HCT116 (cell line): ENCODE results near the gene HHLA2. TPM values are rescaled to one million over a fixed set of nuclear protein-coding genes. Genes with fewer than 3 reads are reported as not detected.

ENCODE experiments used
- ATAC-seq: fragments of 200-7000 bp; cut with Tn5 transposase; 2 replicates; pipeline ENCODE4 v1.9.1; 2020; ENCODE audit warnings: mild to moderate bottlenecking, moderate library complexity
- BruUV-seq: library from RNA; stranded (reverse); fragments of 400-500 nt; replicated peaks from 2 replicates; lab custom pipeline; 2021; lab: Mats Ljungman, UMichigan
- CTCF ChIA-PET: fragments of 300-600 bp; sonication (Branson Sonifier 250); formaldehyde crosslinking; loops from one replicate; lab custom pipeline; 2021; ENCODE audit warnings: antibody characterized with exemption; lab: Charles Lee
- POLR2A ChIA-PET: fragments of 300-600, 350-600 bp; sonication (Branson Sonifier 250); formaldehyde crosslinking; loops from one replicate; lab custom pipeline; 2021; ENCODE audit warnings: antibody characterized with exemption; lab: Charles Lee
- RAD21 ChIA-PET, 2 experiments: fragments of 300-600 bp; sonication (Branson Sonifier 250); formaldehyde crosslinking; loops; one replicate each; lab custom pipeline; 2023; ENCODE audit warnings: low total read pairs in 2 of 2; ENCODE audit not compliant: uncharacterized antibody in 2 of 2, unreplicated experiment in 2 of 2, low non-redundant PET in 1 of 2; lab: Charles Lee
- DNase-seq: peaks from one replicate; pipeline ENCODE4 v3.0.0-alpha.2; 2010; ENCODE audit warnings: low read depth, low spot score
- H2AFZ ChIP-seq: fragments of 200-600 bp; shearing (Covaris generic), sonication (generic); 2 replicates; pipeline ENCODE4 v1.6.1; 2017; ENCODE audit warnings: low read depth, mixed run types, mixed read lengths, antibody characterized with exemption, low read length; ENCODE audit not compliant: poor library complexity, severe bottlenecking
- H3K27ac ChIP-seq: 2 replicates; pipeline ENCODE4 v1.5.1; 2012; ENCODE audit warnings: low read depth, low read length
- H3K27me3 ChIP-seq: fragments of 200-600 bp; sonication (generic); 2 replicates; pipeline ENCODE4 v1.6.1; 2016; ENCODE audit warnings: mixed run types, low read length, mixed read lengths; ENCODE audit not compliant: insufficient read depth
- H3K36me3 ChIP-seq, 2 experiments: fragments of 200-500 bp in 1 of 2; fragments of 200-600 bp in 1 of 2; sonication (Bioruptor generic) in 1 of 2; sonication (generic) in 1 of 2; 2 replicates each; pipeline versions ENCODE4 v1.5.1 to v1.6.1; 2014 to 2016; ENCODE audit warnings: low read length in 2 of 2, inconsistent platforms in 1 of 2, mixed read lengths in 1 of 2, mixed run types in 1 of 2; ENCODE audit not compliant: insufficient read depth in 2 of 2, control insufficient read depth in 1 of 2
- H3K4me1 ChIP-seq, 2 experiments: fragments of 200-600 bp in 1 of 2; sonication (generic) in 1 of 2; 2 replicates each; pipeline versions ENCODE4 v1.5.1 to v1.6.1; 2012 to 2017; ENCODE audit warnings: low read length in 2 of 2, inconsistent platforms in 1 of 2, mild to moderate bottlenecking in 1 of 2, mixed read lengths in 1 of 2, mixed run types in 1 of 2, moderate library complexity in 1 of 2; ENCODE audit not compliant: insufficient read depth in 2 of 2, control insufficient read depth in 1 of 2
- H3K4me2 ChIP-seq: fragments of 200-600 bp; sonication (generic); 2 replicates; pipeline ENCODE4 v1.6.1; 2017; ENCODE audit warnings: mixed run types, low read length, mixed read lengths
- H3K4me3 ChIP-seq, 2 experiments: fragments of 200-600 bp in 1 of 2; sonication (generic) in 1 of 2; replicated peaks in 1 of 2; 2 replicates each; pipeline ENCODE4 v1.5.1; 2011 to 2016; ENCODE audit warnings: low read length in 2 of 2, control low read depth in 1 of 2, low read depth in 1 of 2, mild to moderate bottlenecking in 1 of 2, mixed read lengths in 1 of 2, mixed run types in 1 of 2
- H3K79me2 ChIP-seq: fragments of 200-600 bp; sonication (generic); 2 replicates; pipeline ENCODE4 v1.6.1; 2017; ENCODE audit warnings: mild to moderate bottlenecking, mixed run types, low read length, moderate library complexity, mixed read lengths; ENCODE audit not compliant: insufficient read depth
- H3K9ac ChIP-seq: fragments of 200-600 bp; sonication (generic); 2 replicates; pipeline ENCODE4 v1.6.1; 2016; ENCODE audit warnings: low read length, mixed read lengths
- H3K9me2 ChIP-seq: fragments of 200-600 bp; sonication (generic), shearing (Covaris generic); 2 replicates; pipeline ENCODE4 v1.6.1; 2017; ENCODE audit warnings: mixed run types, mild to moderate bottlenecking, moderate library complexity; ENCODE audit not compliant: insufficient read depth
- H3K9me3 ChIP-seq, 2 experiments: fragments of 200-500 bp in 1 of 2; fragments of 200-600 bp in 1 of 2; sonication (Bioruptor generic) in 1 of 2; sonication (generic) in 1 of 2; 2 replicates each; pipeline ENCODE4 v1.6.1; 2014 to 2017; ENCODE audit warnings: low read length in 2 of 2, mixed read lengths in 2 of 2, inconsistent platforms in 1 of 2, low read depth in 1 of 2, mild to moderate bottlenecking in 1 of 2, mixed run types in 1 of 2, moderate library complexity in 1 of 2; ENCODE audit not compliant: control insufficient read depth in 1 of 2, insufficient read depth in 1 of 2
- H4K20me1 ChIP-seq: fragments of 200-600 bp; sonication (generic), shearing (Covaris generic); 2 replicates; pipeline ENCODE4 v1.6.1; 2017; ENCODE audit warnings: mixed run types, mild to moderate bottlenecking, moderate library complexity; ENCODE audit not compliant: insufficient read depth
- CBX3 ChIP-seq: IDR thresholded peaks from 2 replicates; pipeline ENCODE4 v1.6.1; 2012; ENCODE audit warnings: low read depth
- CEBPB ChIP-seq: IDR thresholded peaks from 2 replicates; pipeline ENCODE4 v1.6.1; 2012; ENCODE audit warnings: low read depth
- CTCF ChIP-seq, 3 experiments: fragments of 200-600 bp in 1 of 3; sonication (generic) in 1 of 3; IDR thresholded peaks in 2 of 3; conservative IDR thresholded peaks in 1 of 3; 2 replicates each; pipeline ENCODE4 v1.5.1; 2012 to 2017; ENCODE audit warnings: low read depth in 2 of 3, low read length in 2 of 3, antibody characterized with exemption in 1 of 3, borderline replicate concordance in 1 of 3, control low read depth in 1 of 3, mild to moderate bottlenecking in 1 of 3, mixed read lengths in 1 of 3, mixed run types in 1 of 3, moderate library complexity in 1 of 3; ENCODE audit not compliant: insufficient read depth in 1 of 3
- EGR1 ChIP-seq: IDR thresholded peaks from 2 replicates; pipeline ENCODE4 v1.6.1; 2012; ENCODE audit warnings: low read depth
- ELF1 ChIP-seq: IDR thresholded peaks from 2 replicates; pipeline ENCODE4 v1.6.1; 2012; ENCODE audit warnings: low read depth, borderline replicate concordance
- EZH2phosphoT487 ChIP-seq: fragments of 200-600 bp; IDR thresholded peaks from 2 replicates; pipeline ENCODE4 v1.6.1; 2018; ENCODE audit warnings: antibody characterized with exemption, borderline replicate concordance
- FOSL1 ChIP-seq: IDR thresholded peaks from 2 replicates; pipeline ENCODE4 v1.6.1; 2012; ENCODE audit warnings: low read depth
- JUND ChIP-seq: IDR thresholded peaks from 2 replicates; pipeline ENCODE4 v1.6.1; 2012
- POLR2A ChIP-seq: IDR thresholded peaks from 2 replicates; pipeline ENCODE4 v1.7.0; 2011; ENCODE audit warnings: borderline replicate concordance; ENCODE audit not compliant: insufficient read depth, insufficient read length; ENCODE audit errors: extremely low read depth
- POLR2AphosphoS5 ChIP-seq: IDR thresholded peaks from 2 replicates; pipeline ENCODE4 v1.6.1; 2011; ENCODE audit warnings: mild to moderate bottlenecking, low read depth, low read length, moderate library complexity
- RAD21 ChIP-seq: IDR thresholded peaks from 2 replicates; pipeline ENCODE4 v1.6.1; 2012; ENCODE audit warnings: low read depth, mild to moderate bottlenecking
- SP1 ChIP-seq: IDR thresholded peaks from 2 replicates; pipeline ENCODE4 v1.6.1; 2012; ENCODE audit warnings: low read depth
- TCF7L2 ChIP-seq: IDR thresholded peaks from 2 replicates; pipeline ENCODE4 v1.7.0; 2011; ENCODE audit warnings: borderline replicate concordance, inconsistent platforms; ENCODE audit not compliant: insufficient read depth, insufficient read length; ENCODE audit errors: extremely low read depth
- YY1 ChIP-seq: IDR thresholded peaks from 2 replicates; pipeline ENCODE4 v1.6.1; 2011; ENCODE audit warnings: low read length, low read depth, moderate library complexity, mild to moderate bottlenecking; ENCODE audit not compliant: insufficient replicate concordance; ENCODE audit errors: extremely low read depth
- ZBTB33 ChIP-seq: IDR thresholded peaks from 2 replicates; pipeline ENCODE4 v1.6.1; 2011; ENCODE audit warnings: mild to moderate bottlenecking, low read length, moderate library complexity; ENCODE audit not compliant: insufficient replicate concordance; ENCODE audit errors: extremely low read depth
- ZFX ChIP-seq: fragments of 450-650 bp; IDR thresholded peaks from 2 replicates; pipeline ENCODE4 v1.6.1; 2017
- intact Hi-C: fragments of 100-400 bp; cut with micrococcal nuclease; formaldehyde crosslinking; loops from 2 replicates; pipeline ENCODE4 v1.10.0; 2022
- total RNA-seq: library from RNA; stranded (reverse); gene quantifications from one replicate; pipeline ENCODE4 v1.2.1, GENCODE V29; 2021; ENCODE audit not compliant: unreplicated experiment
- TF ChIP-seq, protein P1 (sequence below): IDR thresholded peaks from 2 replicates; pipeline ENCODE4 v1.6.1; 2012
- TF ChIP-seq, protein P2 (sequence below): IDR thresholded peaks from 2 replicates; pipeline ENCODE4 v1.6.1; 2012

The HHLA2 gene
- total RNA-seq, 1 experiment from 2014 or later, result not detected

DNA sequence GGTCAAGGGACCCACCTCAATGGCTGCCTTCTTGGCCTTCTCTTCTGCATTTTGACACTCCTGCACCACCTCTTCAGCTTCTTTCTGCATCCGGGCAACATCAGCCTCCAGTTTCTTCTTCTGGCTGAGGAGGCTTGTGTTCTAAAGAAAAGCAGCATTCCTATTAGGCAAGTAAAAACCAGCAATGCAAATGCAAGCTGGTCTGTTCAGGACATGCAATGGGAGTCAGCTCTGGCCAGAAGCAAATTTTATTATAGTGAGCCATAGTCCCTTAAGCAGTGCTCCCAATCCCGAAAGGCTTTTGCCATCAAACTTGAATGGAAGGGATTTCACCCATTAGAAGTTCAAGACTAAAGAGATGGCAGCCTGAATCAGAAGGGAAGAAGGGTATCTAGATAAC lies 97.7 kb downstream of the HHLA2 start:
- DNase-seq, result no peak
- RAD21 ChIA-PET, result no interaction called here

More for the DNA sequence above, 97.7 kb downstream of the HHLA2 start:
- Histone ChIP-seq H3K36me3 (no peaks in the 10 kb centered on the region; a peak in 1 of 4 replicates), H3K9me2 (no peaks in the 10 kb centered on the region), H3K4me2 (no peak overlapping the region), H3K4me1 (no peaks in the 10 kb centered on the region), H3K9ac (no peak overlapping the region), H3K9me3 (no peaks in the 10 kb centered on the region), H2AFZ (no peak overlapping the region), H3K27ac (no peak overlapping the region), H4K20me1 (no peaks in the 10 kb centered on the region), H3K79me2 (no peaks in the 10 kb centered on the region), H3K27me3 (no peaks in the 10 kb centered on the region), H3K4me3 (no peak overlapping the region)
- ChIA-PET CTCF (no interaction called here), POLR2A (no interaction called here)
- ATAC-seq, result no peak
- intact Hi-C loops, result no loop called here
- BruUV-seq, result no TSS peak
- no peak for TF ChIP-seq ZFX
- TF ChIP-seq ELF1, result no peak
- TF ChIP-seq SP1, result no peak
- TF ChIP-seq FOSL1, result no peak
- TF ChIP-seq, protein P1, sequence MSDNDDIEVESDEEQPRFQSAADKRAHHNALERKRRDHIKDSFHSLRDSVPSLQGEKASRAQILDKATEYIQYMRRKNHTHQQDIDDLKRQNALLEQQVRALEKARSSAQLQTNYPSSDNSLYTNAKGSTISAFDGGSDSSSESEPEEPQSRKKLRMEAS, result no peak
- TF ChIP-seq TCF7L2, result no peak
- no peak for TF ChIP-seq POLR2AphosphoS5
- no peak for TF ChIP-seq RAD21
- no peak for TF ChIP-seq EZH2phosphoT487
- no peak for TF ChIP-seq ZBTB33
- TF ChIP-seq EGR1, result no peak
- TF ChIP-seq POLR2A, result no peak
- no peak for TF ChIP-seq JUND
- TF ChIP-seq, protein P2, sequence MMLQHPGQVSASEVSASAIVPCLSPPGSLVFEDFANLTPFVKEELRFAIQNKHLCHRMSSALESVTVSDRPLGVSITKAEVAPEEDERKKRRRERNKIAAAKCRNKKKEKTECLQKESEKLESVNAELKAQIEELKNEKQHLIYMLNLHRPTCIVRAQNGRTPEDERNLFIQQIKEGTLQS, result no peak
- no peak for TF ChIP-seq CBX3
- no peak for TF ChIP-seq CEBPB
- no peak for TF ChIP-seq YY1
- no peak for TF ChIP-seq CTCF (IDR thresholded peaks at IDR 0.05 in 2 of 3, conservative IDR thresholded peaks at IDR 0.05 in 1 of 3; ENCODE audit: borderline replicate concordance in 1 of 3, insufficient read depth in 1 of 3, low read depth in 2 of 3, low read length in 2 of 3)
